PC-9 (cell line): Measurements from ENCODE around the gene P4HA1.
A peak's percentile ranks its signal among the peaks of the same experiment; 100 is the strongest.

ENCODE experiments used
- CTCF ChIP-seq: fragments of 200-600 bp; sonication (generic); conservative IDR thresholded peaks from 2 replicates; pipeline ENCODE4 v1.6.1; 2017; ENCODE audit warnings: mixed run types, antibody characterized with exemption, mild to moderate bottlenecking, moderate library complexity
- EZH2 ChIP-seq: fragments of 200-600 bp; sonication (generic); IDR thresholded peaks from 2 replicates; pipeline ENCODE4 v1.8.0; 2017; ENCODE audit warnings: antibody characterized with exemption, low read depth

- peak; percentile 80 for TF ChIP-seq CTCF
- no peak for TF ChIP-seq EZH2
These were observed 35.7 kb downstream of the P4HA1 start for GRCh38 chr10:73060738-73061635.
